ENCODE results near the gene CDC73.
"Not testable (repeated sequence)": the region's sequence is repeated elsewhere in the genome, so short reads cannot be mapped to it uniquely, and the experiment has no call there.

Gene CDC73

DNA sequence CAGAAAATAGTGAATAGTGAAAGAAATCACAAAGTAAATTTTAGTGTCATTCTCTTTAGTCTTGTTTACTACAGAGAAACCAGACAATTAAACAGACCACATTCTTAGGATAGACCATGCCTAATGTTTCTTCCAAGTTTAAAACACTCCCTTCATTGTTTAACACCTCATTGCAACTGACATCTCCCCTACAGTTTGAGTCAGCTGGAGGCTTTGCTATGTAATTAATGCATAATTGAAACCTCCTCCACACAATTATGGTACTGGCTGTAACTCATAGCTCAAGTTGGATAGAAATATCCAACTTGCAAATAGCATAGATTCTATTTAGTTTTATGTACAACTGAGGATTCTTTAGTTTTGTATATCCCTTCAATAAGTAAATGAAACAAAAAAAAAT lies 99.8 kb downstream of the CDC73 start:
- no peak for DNase-seq (ENCODE audit: low read depth in 1 of 2, low spot score in 1 of 2)

DNA sequence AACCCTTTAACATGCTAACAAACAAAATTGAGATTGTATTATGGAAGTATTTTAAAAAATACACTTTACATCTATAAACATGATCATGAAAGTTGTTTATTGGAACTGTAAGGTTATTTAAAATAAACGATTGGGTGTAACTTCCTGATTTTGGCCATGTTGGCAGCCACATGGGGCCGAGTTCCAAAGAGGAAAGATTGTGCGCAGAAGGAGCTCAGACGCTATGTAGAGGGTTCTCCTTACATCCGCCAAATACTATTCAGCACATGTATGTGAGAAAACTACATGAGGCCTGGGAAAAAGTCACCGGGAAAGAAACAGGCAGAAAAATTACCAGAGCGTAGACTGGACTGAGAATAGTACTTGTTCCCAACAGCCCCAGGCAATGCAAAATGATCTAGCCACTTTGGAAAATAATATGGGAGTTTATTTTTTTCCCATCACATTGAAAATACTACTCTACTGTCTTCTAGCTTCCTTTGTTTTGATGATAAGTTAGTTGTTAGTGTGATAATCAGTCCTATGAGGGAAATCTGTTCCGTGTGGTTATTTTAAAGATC lies 100.3 kb downstream of the CDC73 start:
- no peak for DNase-seq (ENCODE audit: low read depth in 1 of 2, low spot score in 1 of 2)

DNA sequence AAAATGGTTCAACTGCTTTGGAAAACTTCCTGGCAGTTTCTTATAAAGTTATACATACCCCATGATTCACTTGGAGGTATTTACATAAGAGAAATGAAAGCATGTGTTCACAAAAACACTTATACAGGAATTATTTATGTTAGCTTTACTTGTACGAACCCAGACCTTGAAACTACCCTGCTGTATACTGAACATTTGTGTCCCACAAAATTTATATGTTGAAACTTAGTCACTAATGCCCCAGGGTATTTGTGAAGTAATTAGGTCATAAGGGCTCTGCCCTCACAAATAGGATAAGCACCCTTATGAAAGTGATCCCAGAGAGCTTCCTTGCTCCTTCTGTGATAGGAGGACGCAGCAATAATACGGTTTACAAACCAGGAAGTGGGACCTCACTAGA lies 107.3 kb downstream of the CDC73 start:
- no peak for DNase-seq (ENCODE audit: low read depth in 1 of 2, low spot score in 1 of 2)

DNA sequence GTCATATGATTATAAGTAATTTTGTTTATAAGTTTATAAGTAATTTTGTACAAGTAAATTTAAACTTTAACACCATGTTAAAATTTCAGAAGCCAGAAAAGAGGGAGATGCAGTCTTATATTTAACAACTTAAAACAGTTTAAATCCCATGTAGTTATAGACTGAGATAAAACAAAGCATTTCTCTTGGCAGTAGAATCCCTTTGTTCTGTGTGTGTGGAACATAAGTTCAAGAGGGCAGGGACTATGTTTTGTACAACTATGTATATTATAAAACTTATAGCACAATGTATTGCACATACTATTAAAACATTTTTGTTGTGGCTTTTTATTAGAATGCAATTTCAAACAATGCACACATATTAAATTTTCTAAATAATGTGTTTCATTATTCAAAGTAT lies 109.3 kb downstream of the CDC73 start:
- DNase-seq (ENCODE audit: low read depth in 1 of 2, low spot score in 1 of 2): not testable (repeated sequence)

DNA sequence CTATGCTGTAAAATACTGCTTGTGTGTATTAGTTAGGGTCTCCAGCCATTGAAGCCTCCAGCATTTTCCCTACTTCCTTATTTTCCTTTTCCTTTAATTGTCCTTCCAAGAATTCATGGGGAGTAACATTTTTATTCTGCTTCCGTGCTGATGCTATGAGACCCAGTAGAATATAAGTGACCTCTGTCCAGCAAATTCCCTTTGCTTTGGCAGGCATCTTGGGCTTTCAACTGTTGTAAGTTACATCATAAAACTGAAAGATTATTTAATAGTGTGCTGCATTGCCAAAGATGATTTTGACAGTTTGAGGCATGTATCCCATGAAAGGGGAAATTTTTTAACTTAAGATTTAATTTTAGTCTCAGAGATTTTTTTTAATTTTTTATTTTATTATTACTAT lies 112.7 kb downstream of the CDC73 start:
- no peak for DNase-seq (ENCODE audit: low read depth in 1 of 2, low spot score in 1 of 2)

DNA sequence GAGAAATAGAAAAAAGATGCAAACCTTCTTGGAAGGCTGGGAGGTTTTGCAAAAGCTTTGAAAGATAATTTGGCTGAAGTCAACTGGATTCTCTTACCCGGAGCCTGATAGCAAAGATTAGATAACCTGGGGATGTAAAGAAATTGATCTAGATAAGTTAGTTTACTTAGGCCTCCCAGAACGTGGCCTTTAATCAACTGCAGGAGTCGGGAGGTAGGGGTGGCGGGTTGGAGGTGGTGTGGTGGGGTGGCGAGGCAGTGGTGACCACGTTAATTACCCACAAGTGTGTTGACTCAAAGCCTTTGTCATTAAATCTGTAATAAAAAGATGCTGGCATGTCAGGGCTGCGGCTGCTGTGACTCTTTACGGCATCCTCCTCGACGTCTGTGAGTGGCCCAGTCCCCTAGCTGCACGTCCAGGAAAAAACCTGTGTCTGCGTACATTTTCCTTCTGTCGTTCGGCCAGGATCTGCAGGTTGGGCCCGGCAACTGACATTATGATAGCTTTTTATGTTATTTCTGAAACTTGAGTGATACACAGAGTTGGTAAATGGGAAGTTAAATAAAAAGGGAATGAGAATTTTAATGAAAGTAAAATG lies 115.6 kb downstream of the CDC73 start:
- DNase-seq (ENCODE audit: low read depth in 1 of 2, low spot score in 1 of 2): no peak

DNA sequence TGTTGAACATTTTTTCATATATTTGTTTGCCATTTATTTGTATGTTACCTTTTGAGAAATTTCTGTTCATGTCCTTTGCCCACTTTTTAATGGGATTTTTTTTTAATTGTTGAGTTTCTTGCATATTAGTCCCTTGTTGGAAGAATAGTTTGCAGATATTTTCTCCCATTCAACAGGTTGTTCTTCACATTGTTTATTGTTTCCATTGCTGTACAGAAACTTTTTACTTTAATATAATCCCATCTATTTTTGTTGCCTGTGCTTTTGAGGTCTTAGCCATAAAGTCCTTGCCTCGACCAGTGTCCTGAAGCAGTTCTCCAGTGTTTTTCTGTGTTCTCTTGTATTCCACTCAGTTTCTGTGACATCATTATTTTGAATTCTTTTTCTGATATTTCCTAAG lies 118.8 kb downstream of the CDC73 start:
- DNase-seq (ENCODE audit: low read depth in 1 of 2, low spot score in 1 of 2): no peak

DNA sequence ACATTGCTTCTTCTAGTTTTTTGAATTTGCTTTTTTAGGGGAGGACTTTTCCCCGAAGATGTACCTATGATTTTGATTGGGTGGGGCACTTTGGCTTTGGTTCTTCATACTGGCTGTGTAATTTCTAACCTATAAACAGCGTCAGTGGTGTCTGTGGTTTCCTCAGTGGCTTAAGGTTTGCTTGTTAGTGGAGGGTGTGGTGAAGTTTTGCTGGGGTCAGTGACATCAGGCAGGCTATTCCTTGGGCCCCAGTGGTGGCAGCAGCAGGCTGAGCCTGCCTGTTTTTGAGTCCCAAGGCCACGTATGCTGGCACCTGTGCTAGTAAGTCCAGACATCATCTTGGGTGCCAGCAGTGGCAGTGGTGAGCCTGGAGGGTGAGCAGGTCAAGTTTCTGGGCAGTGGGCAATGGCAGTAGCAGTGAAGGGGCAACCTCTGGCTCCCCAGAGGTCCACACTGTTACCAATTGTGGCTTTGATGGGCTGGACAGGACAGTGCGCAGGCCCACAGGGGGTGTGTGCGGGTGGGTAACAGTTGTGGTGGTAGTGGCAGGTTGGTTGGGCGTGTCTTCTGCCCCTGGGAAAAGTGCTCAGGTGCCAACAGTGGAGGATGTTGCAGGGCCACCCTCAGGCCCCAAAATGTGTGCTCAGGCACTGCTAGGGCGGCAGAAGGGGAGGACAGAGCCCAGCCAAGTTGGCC lies 119.4 kb downstream of the CDC73 start:
- no peak for DNase-seq (ENCODE audit: low read depth in 1 of 2, low spot score in 1 of 2)

DNA sequence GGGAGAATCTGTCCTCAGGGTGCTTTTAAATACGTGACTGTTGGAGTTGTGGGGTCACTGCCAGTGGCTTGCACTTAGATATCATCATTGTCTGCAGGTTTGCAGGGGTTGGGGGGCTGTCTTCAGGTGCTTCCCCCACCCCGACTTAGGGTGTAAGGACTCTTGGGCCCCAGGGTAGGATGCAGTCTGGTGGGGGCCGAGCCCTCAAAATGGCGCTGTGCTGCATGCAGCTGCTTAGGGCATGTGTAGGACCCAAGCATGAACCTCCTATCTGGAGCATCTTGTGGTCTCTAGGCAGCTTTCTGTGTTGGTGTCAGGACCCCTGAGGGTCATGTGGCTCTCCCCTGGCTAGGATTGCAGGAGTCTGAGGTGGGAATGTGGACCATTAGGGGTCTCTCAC lies 120.2 kb downstream of the CDC73 start:
- no peak for DNase-seq (ENCODE audit: low read depth in 1 of 2, low spot score in 1 of 2)

DNA sequence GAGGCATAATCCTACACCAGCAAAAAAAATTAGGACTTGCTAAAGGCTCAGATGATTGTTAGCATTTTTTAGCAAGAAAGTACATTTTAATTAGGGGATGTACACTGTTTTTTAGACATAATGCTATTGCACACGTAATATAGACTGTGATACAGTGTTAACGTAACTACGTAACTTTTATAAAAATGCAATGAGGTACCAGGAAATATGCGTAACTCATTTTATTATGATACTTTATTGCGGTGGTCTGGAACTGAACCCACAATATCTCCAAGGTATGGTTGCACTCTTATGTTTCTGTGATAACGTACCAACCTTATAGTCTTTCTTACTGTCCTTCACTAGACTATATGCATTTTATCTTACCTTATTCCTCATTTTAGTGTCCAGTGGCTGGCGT lies 127.4 kb downstream of the CDC73 start:
- DNase-seq (ENCODE audit: low read depth in 1 of 2, low spot score in 1 of 2): no peak

DNA sequence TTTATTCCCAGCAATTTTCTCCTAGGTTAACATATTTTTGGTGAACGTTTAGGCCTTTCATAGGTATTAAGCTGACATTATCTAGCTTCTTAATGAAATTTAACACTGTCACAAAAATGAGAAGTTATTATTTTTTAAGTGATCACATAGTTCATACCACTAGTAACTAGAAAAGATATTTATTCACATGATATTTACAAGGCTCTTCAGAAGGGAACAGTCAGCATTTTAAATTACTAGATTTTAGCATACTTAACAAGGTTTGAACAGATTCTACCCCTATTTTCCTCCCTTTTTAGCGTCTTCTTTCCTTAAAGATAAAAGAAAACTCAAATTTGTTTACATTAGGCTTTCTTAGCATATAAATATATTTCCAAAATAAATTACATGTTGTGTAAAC lies 130.1 kb downstream of the CDC73 start:
- DNase-seq (ENCODE audit: low read depth in 1 of 2, low spot score in 1 of 2): no peak

DNA sequence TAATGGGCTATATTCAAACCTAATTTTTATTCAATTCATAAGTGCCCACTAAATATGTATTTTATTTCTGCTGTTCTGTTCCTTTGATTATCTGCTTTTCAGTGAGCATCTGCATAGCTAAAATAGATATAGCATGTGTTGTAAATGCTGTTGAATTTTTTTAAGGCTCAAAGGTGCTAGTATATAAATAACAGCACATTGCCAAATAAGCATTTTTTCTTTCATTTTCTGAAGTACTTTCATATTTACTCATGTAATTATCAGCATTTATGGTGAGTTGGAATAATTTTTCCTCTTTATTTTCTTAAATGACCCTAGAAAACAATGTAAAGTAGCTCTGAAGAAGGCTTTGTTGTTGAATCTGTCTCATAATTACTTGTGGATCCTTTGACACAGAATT lies 134.2 kb downstream of the CDC73 start:
- DNase-seq (ENCODE audit: low read depth in 1 of 2, low spot score in 1 of 2): no peak

DNA sequence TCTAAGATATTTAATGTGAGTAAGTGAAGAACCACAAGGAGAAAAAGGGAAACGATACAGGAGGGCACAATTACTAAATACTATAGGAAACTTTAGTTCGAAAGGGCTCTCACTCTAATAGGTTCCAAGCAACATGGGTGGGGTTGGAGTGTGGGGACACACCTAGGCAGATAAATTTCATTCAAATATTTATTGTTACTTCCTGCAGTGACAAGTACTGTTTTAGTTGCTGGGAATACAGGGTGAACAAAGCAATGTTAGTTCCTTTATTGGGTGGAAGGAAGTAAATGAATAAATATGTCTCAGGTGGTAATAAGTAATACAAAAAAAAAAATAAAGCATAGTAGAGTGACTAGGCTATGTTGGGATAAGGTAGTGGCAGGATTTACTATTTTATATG lies 137.8 kb downstream of the CDC73 start:
- no peak for DNase-seq (ENCODE audit: low read depth in 1 of 2, low spot score in 1 of 2)

DNA sequence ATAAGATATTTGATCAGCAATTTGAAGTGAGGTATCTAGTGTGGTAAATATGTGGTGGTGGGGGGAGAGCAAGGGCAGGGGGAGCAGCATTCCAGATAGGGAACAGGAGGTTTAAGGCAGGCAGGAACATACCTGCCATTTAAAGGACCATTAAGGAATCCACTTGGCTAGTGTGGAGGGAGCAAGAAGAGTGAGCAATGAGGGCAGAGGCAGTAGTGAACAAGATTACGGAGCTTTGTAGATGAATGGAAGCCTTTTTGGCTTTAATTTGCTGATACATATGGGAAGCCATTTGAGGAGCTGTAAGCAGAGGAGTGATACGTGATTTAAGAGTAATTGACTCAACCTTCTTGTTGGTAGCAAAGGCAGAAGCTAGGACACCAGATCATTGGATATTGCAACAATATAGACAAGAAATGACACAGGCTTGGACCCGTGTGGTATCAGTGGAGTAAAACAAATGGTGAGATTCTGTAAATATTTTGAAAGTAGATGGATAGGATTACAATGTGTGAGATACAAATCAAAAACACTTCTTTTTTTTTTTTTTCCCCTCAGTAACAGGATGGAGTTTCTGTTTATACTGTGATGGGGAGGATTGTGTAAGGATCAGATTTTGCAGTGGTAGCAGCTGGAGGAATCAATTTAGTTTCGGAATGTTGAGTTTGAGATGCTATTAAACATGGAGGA lies 138.4 kb downstream of the CDC73 start:
- DNase-seq (ENCODE audit: low read depth in 1 of 2, low spot score in 1 of 2): no peak

DNA sequence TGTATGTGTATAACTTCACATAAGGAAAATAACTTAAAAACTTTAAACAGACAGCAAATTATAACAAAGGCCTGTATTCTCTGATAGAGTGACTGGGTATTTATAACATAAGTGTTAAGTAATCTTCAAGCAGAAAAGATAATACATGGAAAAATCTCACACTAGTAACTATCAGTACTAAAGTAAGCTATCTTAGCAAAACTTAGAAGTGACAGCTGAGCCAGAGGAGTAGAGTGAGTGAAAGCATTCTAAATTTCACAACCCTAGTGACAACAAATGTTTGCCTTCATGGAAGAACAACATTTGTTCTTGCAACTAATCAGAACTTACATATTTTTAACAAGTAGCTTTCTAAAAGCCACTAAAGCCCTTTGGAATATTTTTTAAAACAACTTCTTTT lies 139.1 kb downstream of the CDC73 start:
- no peak for DNase-seq (ENCODE audit: low read depth in 1 of 2, low spot score in 1 of 2)

DNA sequence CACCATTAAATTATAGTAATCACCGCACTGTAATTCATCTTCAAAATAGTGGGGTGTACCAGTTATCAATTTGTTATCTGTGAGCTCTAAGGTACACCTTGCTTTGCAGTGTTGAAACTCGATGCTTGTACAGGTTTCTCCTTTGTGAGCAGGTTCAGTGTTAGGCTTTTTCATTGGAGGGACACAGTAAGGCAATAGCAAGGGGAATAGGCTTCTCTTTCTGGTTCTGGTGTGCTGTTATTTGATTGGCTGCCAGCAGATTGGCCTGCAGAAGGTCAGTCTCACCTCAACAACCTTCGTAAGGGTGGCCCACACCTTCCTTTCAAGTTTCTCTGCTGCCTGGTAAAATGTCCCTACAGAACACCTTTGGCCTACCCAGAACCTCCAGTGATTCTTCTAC lies 140.8 kb downstream of the CDC73 start:
- no peak for DNase-seq (ENCODE audit: low read depth in 1 of 2, low spot score in 1 of 2)

DNA sequence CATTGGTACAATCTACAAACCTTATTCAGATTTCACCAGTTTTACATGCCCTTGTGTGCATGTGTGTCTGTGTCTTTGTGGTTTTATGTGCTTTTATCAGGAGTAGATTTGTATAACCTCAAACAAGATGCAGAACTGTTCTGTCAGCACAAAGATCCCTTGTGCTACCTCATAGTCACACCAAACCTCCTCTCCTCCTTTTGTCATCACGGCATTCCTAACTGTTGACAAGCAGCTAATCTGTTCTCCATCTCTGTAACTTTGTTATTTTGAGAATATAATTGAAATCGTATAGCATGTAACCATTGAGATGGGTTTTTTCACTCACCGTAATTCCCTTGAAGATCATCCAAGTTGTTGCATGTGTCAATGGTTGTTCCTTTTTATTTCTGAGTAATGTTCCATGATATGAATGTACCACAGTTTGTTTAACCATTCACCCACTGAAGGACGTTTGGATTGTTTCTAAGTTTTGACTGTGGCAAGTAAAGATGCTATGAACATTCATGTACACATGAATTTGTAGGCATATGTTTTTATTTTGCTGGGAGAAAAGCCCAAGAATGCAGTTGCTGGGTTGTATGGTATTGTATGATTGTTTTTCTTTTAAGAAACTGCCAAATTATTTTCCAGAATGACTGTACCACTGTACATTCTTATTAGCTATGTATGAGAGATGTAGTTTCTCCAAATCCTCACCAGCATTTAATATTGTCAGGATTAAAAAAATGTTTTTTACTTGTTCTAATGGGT lies 142.7 kb downstream of the CDC73 start:
- no peak for DNase-seq (ENCODE audit: low read depth in 1 of 2, low spot score in 1 of 2)

DNA sequence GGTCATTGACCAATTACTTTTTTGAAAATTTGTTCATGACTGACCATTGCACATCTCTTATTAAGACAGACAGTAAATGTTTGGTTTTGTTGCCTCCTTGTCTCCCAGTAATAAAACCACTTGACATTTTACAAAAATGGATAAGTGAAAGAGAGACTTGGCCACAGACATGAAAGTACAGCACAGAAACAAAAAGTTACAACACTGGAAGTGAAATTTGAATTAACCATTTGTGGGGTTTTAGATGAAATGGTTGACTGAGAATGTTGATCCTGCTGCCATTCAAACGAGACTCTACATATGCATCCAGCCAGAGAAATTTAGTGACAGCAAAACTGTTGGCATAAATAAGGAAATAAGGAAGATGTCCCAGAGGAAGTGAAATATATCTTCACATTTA lies 143.9 kb downstream of the CDC73 start:
- no peak for DNase-seq (ENCODE audit: low read depth in 1 of 2, low spot score in 1 of 2)

DNA sequence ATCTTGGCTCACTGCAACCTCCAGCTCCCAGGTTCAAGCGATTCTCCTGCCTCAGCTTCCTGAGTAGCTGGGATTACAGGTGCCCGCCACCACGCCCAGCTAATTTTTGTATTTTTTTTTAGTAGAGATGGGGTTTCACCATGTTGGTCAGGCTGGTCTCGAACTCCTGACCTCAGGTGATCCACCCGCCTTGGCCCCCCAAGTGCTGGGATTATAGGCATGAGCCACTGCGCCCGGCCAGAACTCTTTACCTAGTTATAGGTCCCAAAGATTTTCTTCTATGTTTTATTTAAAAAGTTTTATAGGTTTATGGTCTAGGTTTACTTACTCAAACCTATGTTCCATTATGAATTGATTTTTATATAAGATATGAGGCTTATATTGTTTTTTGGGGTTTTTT lies 145.0 kb downstream of the CDC73 start:
- DNase-seq (ENCODE audit: low read depth in 1 of 2, low spot score in 1 of 2): not testable (repeated sequence)

DNA sequence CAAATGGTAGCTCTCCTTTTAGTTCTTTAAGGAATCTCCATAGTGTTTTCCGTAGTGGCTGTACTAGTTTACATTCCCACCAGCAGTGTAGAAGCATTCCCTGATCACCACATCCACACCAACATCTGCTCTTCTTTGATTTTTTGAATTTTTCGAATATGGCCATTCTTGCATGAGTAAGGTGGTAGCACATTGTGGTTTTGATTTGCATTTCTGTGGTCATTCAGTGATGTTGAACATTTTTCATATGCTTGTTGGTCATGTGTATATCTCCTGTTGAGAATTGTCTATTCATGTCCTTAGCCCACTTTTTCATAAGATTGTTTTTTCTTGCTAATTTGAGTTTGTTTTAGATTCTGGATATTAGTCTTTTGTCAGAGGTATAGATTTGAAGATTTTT lies 149.2 kb downstream of the CDC73 start:
- DNase-seq (ENCODE audit: low read depth in 1 of 2, low spot score in 1 of 2): no peak

DNA sequence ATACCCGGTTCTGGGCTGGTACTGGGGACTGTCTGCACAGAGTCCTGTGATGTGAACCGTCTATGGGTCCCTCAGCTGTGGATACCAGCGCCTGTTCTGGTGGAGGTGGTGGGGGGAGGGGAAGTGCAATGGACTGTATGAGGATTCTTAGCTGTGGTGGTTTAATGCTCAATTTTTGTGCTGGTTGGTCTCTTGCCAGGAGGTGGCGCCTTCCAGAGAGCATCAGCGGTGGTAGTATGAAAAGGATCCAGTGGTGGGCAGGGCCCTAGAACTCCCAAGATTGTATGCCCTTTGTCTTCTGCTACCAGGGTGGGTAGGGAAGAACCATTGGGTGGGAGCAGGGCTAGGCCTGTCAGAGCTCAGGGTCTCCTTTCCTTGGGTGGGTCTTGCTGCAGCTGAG lies 153.9 kb downstream of the CDC73 start:
- no peak for DNase-seq (ENCODE audit: low read depth in 1 of 2, low spot score in 1 of 2)

DNA sequence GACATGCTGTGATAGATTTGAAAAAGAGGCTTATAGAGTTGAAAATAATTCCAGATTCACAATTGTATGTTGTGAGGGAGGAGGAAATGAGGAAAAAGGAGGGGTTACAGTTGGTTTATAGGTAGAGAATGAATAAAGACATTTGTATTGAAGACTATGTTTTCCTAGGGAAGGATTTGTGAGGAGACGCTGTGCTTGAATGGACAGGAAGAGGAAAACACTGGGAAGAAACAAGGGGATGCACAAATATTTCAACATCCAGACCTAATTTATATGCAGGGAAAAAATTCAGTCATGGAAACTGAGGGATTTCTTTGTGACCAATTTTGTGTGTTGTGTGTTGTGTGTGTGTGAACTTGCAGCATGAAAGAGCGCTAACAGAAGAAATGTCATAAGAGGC lies 157.1 kb downstream of the CDC73 start:
- DNase-seq (ENCODE audit: low read depth in 1 of 2, low spot score in 1 of 2): no peak

All from activated CD4-positive, alpha-beta T cell treated with anti-CD3 and anti-CD28 coated beads, Interleukin-2, amount 50 U/mL, for 24 hours (primary cell).